SJSA1 (cell line): ENCODE measurements around the gene SYT14. TPM values are rescaled to one million over a fixed set of nuclear protein-coding genes. Genes with fewer than 3 reads are reported as not detected.

Experiments used
- total RNA-seq: library from RNA; depleted of rRNA; stranded (reverse); fragments of >200 nt; shearing (Covaris generic); gene quantifications from 2 replicates; pipeline ENCODE4 v1.2.3, GENCODE V29; 2014; rRNA removed

The SYT14 gene
- total RNA-seq, 1 experiment from 2014 or later, result 1.00 TPM

Other genes starting within 250 kb of the SYT14 start
- gene HSD11B1, start 233.4 kb upstream of the SYT14 start, total RNA-seq, result 0.13 TPM in 1 of 2 replicates, not detected in the other
- gene TRAF3IP3, start 182.2 kb upstream of the SYT14 start, total RNA-seq, result not detected in 2 replicates
- 3.5 and 4.1 TPM in 2 replicates for gene C1orf74, start 153.7 kb upstream of the SYT14 start, total RNA-seq
- gene IRF6, start 132.1 kb upstream of the SYT14 start, total RNA-seq, result not detected in 2 replicates
- 3.7 and 6.9 TPM in 2 replicates for gene UTP25, start 110.2 kb upstream of the SYT14 start, total RNA-seq